ENCODE data around the gene SRGAP2C.
"Not testable (repeated sequence)": the region's sequence is repeated elsewhere in the genome, so short reads cannot be mapped to it uniquely, and the experiment has no call there.

DNA sequence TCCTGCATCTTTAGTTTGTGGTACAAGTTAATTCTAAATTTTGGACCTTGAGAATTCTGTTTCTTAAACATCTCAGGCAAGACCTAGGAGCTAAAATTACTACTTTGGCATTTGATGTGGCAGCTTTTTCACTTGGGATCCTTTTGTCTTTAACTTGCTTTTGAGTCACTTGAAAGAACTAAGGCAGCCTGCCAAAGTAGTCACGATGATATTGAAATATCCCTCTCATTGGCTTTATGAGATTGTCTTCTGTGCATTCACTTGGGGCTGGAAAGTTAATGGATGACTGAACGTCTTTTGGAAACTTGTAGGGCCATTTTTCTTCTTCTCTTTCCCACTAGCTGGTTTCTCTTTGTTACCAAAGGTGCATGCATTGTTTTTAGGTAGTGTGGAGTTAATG lies 90.7 kb downstream of the SRGAP2C start:
- TF ChIP-seq, protein P1, sequence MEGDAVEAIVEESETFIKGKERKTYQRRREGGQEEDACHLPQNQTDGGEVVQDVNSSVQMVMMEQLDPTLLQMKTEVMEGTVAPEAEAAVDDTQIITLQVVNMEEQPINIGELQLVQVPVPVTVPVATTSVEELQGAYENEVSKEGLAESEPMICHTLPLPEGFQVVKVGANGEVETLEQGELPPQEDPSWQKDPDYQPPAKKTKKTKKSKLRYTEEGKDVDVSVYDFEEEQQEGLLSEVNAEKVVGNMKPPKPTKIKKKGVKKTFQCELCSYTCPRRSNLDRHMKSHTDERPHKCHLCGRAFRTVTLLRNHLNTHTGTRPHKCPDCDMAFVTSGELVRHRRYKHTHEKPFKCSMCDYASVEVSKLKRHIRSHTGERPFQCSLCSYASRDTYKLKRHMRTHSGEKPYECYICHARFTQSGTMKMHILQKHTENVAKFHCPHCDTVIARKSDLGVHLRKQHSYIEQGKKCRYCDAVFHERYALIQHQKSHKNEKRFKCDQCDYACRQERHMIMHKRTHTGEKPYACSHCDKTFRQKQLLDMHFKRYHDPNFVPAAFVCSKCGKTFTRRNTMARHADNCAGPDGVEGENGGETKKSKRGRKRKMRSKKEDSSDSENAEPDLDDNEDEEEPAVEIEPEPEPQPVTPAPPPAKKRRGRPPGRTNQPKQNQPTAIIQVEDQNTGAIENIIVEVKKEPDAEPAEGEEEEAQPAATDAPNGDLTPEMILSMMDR (CRISPR knock-in tag; IDR thresholded peaks at IDR 0.05): not testable (repeated sequence)
- TF ChIP-seq ZNF891 (CRISPR knock-in tag; IDR thresholded peaks at IDR 0.05); ZNF253 (CRISPR knock-in tag; IDR thresholded peaks at IDR 0.05; ENCODE audit: borderline replicate concordance); RORA (CRISPR knock-in tag; IDR thresholded peaks at IDR 0.05); ZNF24 (IDR thresholded peaks at IDR 0.05); RXRA (CRISPR knock-in tag; IDR thresholded peaks at IDR 0.05); NFRKB (IDR thresholded peaks at IDR 0.05); BRCA1 (CRISPR knock-in tag; IDR thresholded peaks at IDR 0.05): not testable (repeated sequence)
